Colon (tissue), 2 donors: ENCODE results near the gene AMZ2.
"Not testable (repeated sequence)": the region's sequence is repeated elsewhere in the genome, so short reads cannot be mapped to it uniquely, and the experiment has no call there.

Experiments used
- FAIRE-seq: peaks from 2 replicates; lab custom pipeline; 2012; peaks lifted over from hg19 to GRCh38; lab: Jason Lieb, UNC
- donor health status: control.
- donor health status: control.

Gene AMZ2

GRCh38 chr17:68220186-68220585, 27.7 kb upstream of the AMZ2 start:
- FAIRE-seq: not testable (repeated sequence)

GRCh38 chr17:68220786-68221185, 27.1 kb upstream of the AMZ2 start:
- FAIRE-seq: not testable (repeated sequence)

GRCh38 chr17:68221786-68222185, 26.1 kb upstream of the AMZ2 start:
- no peak for FAIRE-seq

- no peak for FAIRE-seq
These were observed 25.2 kb upstream of the AMZ2 start for GRCh38 chr17:68222606-68223005.

- not testable (repeated sequence) for FAIRE-seq
These were observed 22.8 kb upstream of the AMZ2 start for GRCh38 chr17:68225055-68225454.

- FAIRE-seq: not testable (repeated sequence)
These were observed 19.7 kb upstream of the AMZ2 start for GRCh38 chr17:68228039-68228680.

- FAIRE-seq: no peak
These were observed 18.8 kb upstream of the AMZ2 start for GRCh38 chr17:68228817-68229570.

GRCh38 chr17:68229619-68230018, 18.2 kb upstream of the AMZ2 start:
- FAIRE-seq: no peak

GRCh38 chr17:68231131-68231530, 16.7 kb upstream of the AMZ2 start:
- not testable (repeated sequence) for FAIRE-seq

- no peak for FAIRE-seq
These were observed 16.3 kb upstream of the AMZ2 start for GRCh38 chr17:68231541-68231940.

- FAIRE-seq: not testable (repeated sequence)
These were observed 15.1 kb upstream of the AMZ2 start for GRCh38 chr17:68232741-68233140.

- FAIRE-seq: not testable (repeated sequence)
These were observed 13.0 kb upstream of the AMZ2 start for GRCh38 chr17:68234726-68235335.

GRCh38 chr17:68235336-68235791, 12.5 kb upstream of the AMZ2 start:
- FAIRE-seq: not testable (repeated sequence)

- not testable (repeated sequence) for FAIRE-seq
These were observed 10.3 kb upstream of the AMZ2 start for GRCh38 chr17:68237369-68238163.

GRCh38 chr17:68238164-68238870, 9.5 kb upstream of the AMZ2 start:
- no peak for FAIRE-seq

- no peak for FAIRE-seq
These were observed 9.0 kb upstream of the AMZ2 start for GRCh38 chr17:68238871-68239253.

GRCh38 chr17:68239632-68240366, 8.0 kb upstream of the AMZ2 start:
- FAIRE-seq: no peak

- no peak for FAIRE-seq
These were observed 1.4 kb upstream of the AMZ2 start for GRCh38 chr17:68246271-68247028.

GRCh38 chr17:68248199-68248825, 469 bp downstream of the AMZ2 start:
- FAIRE-seq: no peak

GRCh38 chr17:68248891-68249290, 1.0 kb downstream of the AMZ2 start:
- no peak for FAIRE-seq
